A549 (cell line): Measurements from ENCODE around the gene TOGARAM2. TPM values are rescaled to one million over a fixed set of nuclear protein-coding genes. Genes with fewer than 3 reads are reported as not detected.

Experiments
- ATAC-seq, 2 experiments: fragments of 200-7000 bp in 1 of 2; fragments of >200 bp in 1 of 2; cut with Nextera tagmentation in 1 of 2; cut with Tn5 transposase in 1 of 2; 3 replicates each; pipeline versions ENCODE4 v1.8.0 to v1.9.1; 2018 to 2020; ENCODE audit warnings: mild to moderate bottlenecking in 1 of 2, moderate library complexity in 1 of 2
- CTCF ChIA-PET: fragments of 300-600 bp; sonication (Branson Sonifier 250); formaldehyde crosslinking; extraction: SDS; loops from one replicate; lab custom pipeline; 2021; ENCODE audit warnings: antibody characterized with exemption, inconsistent platforms; lab: Yijun Ruan, JAX
- POLR2A ChIA-PET: fragments of 350-600 bp; formaldehyde crosslinking; extraction: SDS; loops from one replicate; lab custom pipeline; 2021; ENCODE audit warnings: antibody characterized with exemption, inconsistent platforms; lab: Yijun Ruan, JAX
- DNase-seq, 2 experiments: peaks; one replicate each; pipeline versions ENCODE4 v3.0.0 to v3.0.0-alpha.2; 2011 to 2016; ENCODE audit warnings: low read depth in 1 of 2, low spot score in 1 of 2
- FAIRE-seq: peaks from 2 replicates; lab custom pipeline; 2011; peaks lifted over from hg19 to GRCh38; lab: Jason Lieb, UNC
- H3K27ac ChIP-seq, 2 experiments: fragments of >200 bp; sonication (Bioruptor Twin); formaldehyde crosslinking; 3 replicates each; pipeline ENCODE4 v1.5.1; 2016 to 2017
- H3K4me1 ChIP-seq: fragments of >200 bp; sonication (Bioruptor Twin); formaldehyde crosslinking; 3 replicates; pipeline ENCODE4 v1.6.1; 2016
- H3K4me2 ChIP-seq: fragments of >200 bp; sonication (Bioruptor Twin); formaldehyde crosslinking; 3 replicates; pipeline ENCODE4 v1.6.1; 2016
- H3K4me3 ChIP-seq: fragments of >200 bp; sonication (Bioruptor Twin); formaldehyde crosslinking; 3 replicates; pipeline ENCODE4 v1.5.1; 2016
- H3K9me3 ChIP-seq: fragments of >200 bp; sonication (Bioruptor Twin); formaldehyde crosslinking; 3 replicates; pipeline ENCODE4 v1.6.1; 2016
- ATOH8 ChIP-seq: fragments of 250-450 bp; sonication (Bioruptor Pico); IDR thresholded peaks from 2 replicates; pipeline ENCODE4 v1.5.0; 2020; ENCODE audit warnings: low read depth, mild to moderate bottlenecking, moderate library complexity
- CBX2 ChIP-seq: fragments of 200-600 bp; sonication (generic); IDR thresholded peaks from 2 replicates; pipeline ENCODE4 v1.6.1; 2016; ENCODE audit warnings: low read depth, mild to moderate bottlenecking, borderline replicate concordance
- EHMT2 ChIP-seq: fragments of 200-600 bp; sonication (generic); IDR thresholded peaks from 2 replicates; pipeline ENCODE4 v1.6.1; 2016; ENCODE audit warnings: antibody characterized with exemption, low read depth, mild to moderate bottlenecking, moderate library complexity
- EP300 ChIP-seq, 2 experiments: fragments of >200 bp; sonication (Bioruptor Twin); formaldehyde crosslinking; IDR thresholded peaks; 2 replicates in 1 of 2; 3 replicates in 1 of 2; pipeline ENCODE4 v1.6.1; 2016 to 2017
- FOSB ChIP-seq: fragments of 250-450 bp; sonication (Bioruptor Pico); IDR thresholded peaks from 2 replicates; pipeline ENCODE4 v1.5.0; 2020; ENCODE audit warnings: mild to moderate bottlenecking, moderate library complexity
- HMGXB4 ChIP-seq: fragments of 250-450 bp; sonication (Bioruptor Pico); IDR thresholded peaks from 2 replicates; pipeline ENCODE4 v1.5.0; 2021; ENCODE audit warnings: mild to moderate bottlenecking, moderate library complexity, borderline replicate concordance
- HOXB5 ChIP-seq: fragments of 250-450 bp; sonication (Bioruptor Pico); IDR thresholded peaks from 2 replicates; pipeline ENCODE4 v1.5.0; 2020; ENCODE audit warnings: mild to moderate bottlenecking, moderate library complexity
- KDM1A ChIP-seq: fragments of 200-600 bp; sonication (generic); IDR thresholded peaks from 2 replicates; pipeline ENCODE4 v1.6.1; 2016; ENCODE audit warnings: low read depth, mild to moderate bottlenecking
- KDM5A ChIP-seq: fragments of 200-600 bp; sonication (generic); IDR thresholded peaks from 2 replicates; pipeline ENCODE4 v1.6.1; 2016; ENCODE audit warnings: antibody characterized with exemption, mild to moderate bottlenecking
- MAZ ChIP-seq: fragments of 150-350 bp; IDR thresholded peaks from 2 replicates; pipeline ENCODE4 v1.6.1; 2014; ENCODE audit warnings: antibody characterized with exemption, low read depth, low read length, borderline replicate concordance
- NPAS2 ChIP-seq: fragments of 250-450 bp; sonication (Bioruptor Pico); IDR thresholded peaks from 2 replicates; pipeline ENCODE4 v1.8.0; 2022; ENCODE audit warnings: mild to moderate bottlenecking, moderate library complexity, borderline replicate concordance
- POLR2AphosphoS2 ChIP-seq: conservative IDR thresholded peaks from 2 replicates; pipeline ENCODE4 v1.6.1; 2012; ENCODE audit warnings: low read length, improper control_type of control experiment, inconsistent platforms
- RFX5 ChIP-seq: fragments of 450-650 bp; IDR thresholded peaks from 2 replicates; pipeline ENCODE4 v1.7.1; 2014; ENCODE audit warnings: antibody characterized with exemption, mild to moderate bottlenecking, moderate library complexity
- RNF2 ChIP-seq: fragments of 200-600 bp; sonication (generic); IDR thresholded peaks from 2 replicates; pipeline ENCODE4 v1.6.1; 2016; ENCODE audit warnings: low read depth, mild to moderate bottlenecking, antibody characterized with exemption, moderate library complexity, borderline replicate concordance
- SMC3 ChIP-seq: fragments of >200 bp; sonication (Bioruptor Twin); formaldehyde crosslinking; IDR thresholded peaks from 3 replicates; pipeline ENCODE4 v1.6.1; 2018; ENCODE audit warnings: inconsistent platforms
- SREBF2 ChIP-seq: fragments of 450-650 bp; IDR thresholded peaks from 2 replicates; pipeline ENCODE4 v1.6.1; 2014; ENCODE audit warnings: mild to moderate bottlenecking, moderate library complexity
- USF2 ChIP-seq: fragments of 450-650 bp; IDR thresholded peaks from 2 replicates; pipeline ENCODE4 v1.6.1; 2014; ENCODE audit warnings: antibody characterized with exemption
- WGBS: methylation state at CpG from one replicate; pipeline ENCODE4 v1.1.6; 2017; ENCODE audit errors: missing lambda C conversion rate; 5-methylcytosine and 5-hydroxymethylcytosine counted together
- polyA plus RNA-seq, 4 experiments: library from polyadenylated mRNA; depleted of rRNA in 3 of 4; stranded (reverse); fragments of >200 nt; fragmentation: RNase III in 1 of 4; extraction: RNeasy Plus Mini Kit Qiagen cat#74134 plus additional on column Dnase treatment in 1 of 4; gene quantifications; 2 replicates in 3 of 4; 3 replicates in 1 of 4; pipeline ENCODE4 v1.2.3, GENCODE V29; 2011 to 2017
- TF ChIP-seq, protein P1 (sequence below): IDR thresholded peaks from 2 replicates; pipeline ENCODE4 v1.6.1; 2012
- TF ChIP-seq, protein P2 (sequence below): fragments of 200-600 bp; sonication (generic); IDR thresholded peaks from 2 replicates; pipeline ENCODE4 v1.6.1; 2016; ENCODE audit warnings: antibody characterized with exemption, mild to moderate bottlenecking, moderate library complexity
- TF ChIP-seq, protein P3 (sequence below): fragments of >200 bp; sonication (Bioruptor Twin); formaldehyde crosslinking; IDR thresholded peaks from 3 replicates; pipeline ENCODE4 v1.5.1; 2016
- TF ChIP-seq, protein P4 (sequence below): fragments of 150-350 bp; IDR thresholded peaks from 2 replicates; pipeline ENCODE4 v1.6.1; 2014; ENCODE audit warnings: low read depth, mild to moderate bottlenecking, low read length

The TOGARAM2 gene
- polyA plus RNA-seq, 2 of the 4 experiments (the other 2 are of a cell fraction), result 0.14 to 0.35 TPM

GRCh38 chr2:29006092-29006979 is 25.2 kb downstream of the TOGARAM2 start:
- ATAC-seq (no peak), DNase-seq (no peak), FAIRE-seq (no peak)
- H3K9me3 ChIP-seq, result no peaks in the 10 kb centered on the region
- no peak overlapping the region for H3K4me3 ChIP-seq
- ChIA-PET CTCF (no interaction called here), POLR2A (no interaction called here)
- TF ChIP-seq SMC3, result no peak
- no peak for TF ChIP-seq KDM5A
- TF ChIP-seq NPAS2 (CRISPR knock-in tag), result no peak
- TF ChIP-seq FOSB (CRISPR knock-in tag), result no peak
- no peak for TF ChIP-seq HMGXB4 (CRISPR knock-in tag)
- TF ChIP-seq EP300 (IDR thresholded peaks at IDR 0.05), result no peak
- no peak for TF ChIP-seq POLR2AphosphoS2
- TF ChIP-seq, protein P1, sequence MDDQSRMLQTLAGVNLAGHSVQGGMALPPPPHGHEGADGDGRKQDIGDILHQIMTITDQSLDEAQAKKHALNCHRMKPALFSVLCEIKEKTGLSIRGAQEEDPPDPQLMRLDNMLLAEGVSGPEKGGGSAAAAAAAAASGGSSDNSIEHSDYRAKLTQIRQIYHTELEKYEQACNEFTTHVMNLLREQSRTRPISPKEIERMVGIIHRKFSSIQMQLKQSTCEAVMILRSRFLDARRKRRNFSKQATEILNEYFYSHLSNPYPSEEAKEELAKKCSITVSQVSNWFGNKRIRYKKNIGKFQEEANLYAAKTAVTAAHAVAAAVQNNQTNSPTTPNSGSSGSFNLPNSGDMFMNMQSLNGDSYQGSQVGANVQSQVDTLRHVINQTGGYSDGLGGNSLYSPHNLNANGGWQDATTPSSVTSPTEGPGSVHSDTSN, result no peak
- TF ChIP-seq RNF2, result no peak
- no peak for TF ChIP-seq USF2
- H3K27ac ChIP-seq, result no peak overlapping the region
- 53% methylated on average over 12 of the region's 12 CpGs for WGBS
- H3K4me1 ChIP-seq, result no peaks in the 10 kb centered on the region
- no peak overlapping the region for H3K4me2 ChIP-seq

- Histone ChIP-seq H3K4me1 (no peaks in the 10 kb centered on the region), H3K4me3 (no peak overlapping the region), H3K9me3 (no peaks in the 10 kb centered on the region), H3K27ac (no peak overlapping the region), H3K4me2 (no peak overlapping the region)
- POLR2A ChIA-PET, result no interaction called here
- ATAC-seq (no peak), DNase-seq (no peak), FAIRE-seq (no peak)
- WGBS, result 50% methylated on average over 2 of the region's 2 CpGs
- CTCF ChIA-PET, result no interaction called here
- TF ChIP-seq HOXB5 (CRISPR knock-in tag) (no peak), KDM1A (no peak), HMGXB4 (CRISPR knock-in tag) (no peak), SREBF2 (no peak), MAZ (no peak), CBX2 (no peak), EHMT2 (no peak), RFX5 (no peak), ATOH8 (CRISPR knock-in tag) (no peak), NPAS2 (CRISPR knock-in tag) (no peak)
- TF ChIP-seq, protein P2, sequence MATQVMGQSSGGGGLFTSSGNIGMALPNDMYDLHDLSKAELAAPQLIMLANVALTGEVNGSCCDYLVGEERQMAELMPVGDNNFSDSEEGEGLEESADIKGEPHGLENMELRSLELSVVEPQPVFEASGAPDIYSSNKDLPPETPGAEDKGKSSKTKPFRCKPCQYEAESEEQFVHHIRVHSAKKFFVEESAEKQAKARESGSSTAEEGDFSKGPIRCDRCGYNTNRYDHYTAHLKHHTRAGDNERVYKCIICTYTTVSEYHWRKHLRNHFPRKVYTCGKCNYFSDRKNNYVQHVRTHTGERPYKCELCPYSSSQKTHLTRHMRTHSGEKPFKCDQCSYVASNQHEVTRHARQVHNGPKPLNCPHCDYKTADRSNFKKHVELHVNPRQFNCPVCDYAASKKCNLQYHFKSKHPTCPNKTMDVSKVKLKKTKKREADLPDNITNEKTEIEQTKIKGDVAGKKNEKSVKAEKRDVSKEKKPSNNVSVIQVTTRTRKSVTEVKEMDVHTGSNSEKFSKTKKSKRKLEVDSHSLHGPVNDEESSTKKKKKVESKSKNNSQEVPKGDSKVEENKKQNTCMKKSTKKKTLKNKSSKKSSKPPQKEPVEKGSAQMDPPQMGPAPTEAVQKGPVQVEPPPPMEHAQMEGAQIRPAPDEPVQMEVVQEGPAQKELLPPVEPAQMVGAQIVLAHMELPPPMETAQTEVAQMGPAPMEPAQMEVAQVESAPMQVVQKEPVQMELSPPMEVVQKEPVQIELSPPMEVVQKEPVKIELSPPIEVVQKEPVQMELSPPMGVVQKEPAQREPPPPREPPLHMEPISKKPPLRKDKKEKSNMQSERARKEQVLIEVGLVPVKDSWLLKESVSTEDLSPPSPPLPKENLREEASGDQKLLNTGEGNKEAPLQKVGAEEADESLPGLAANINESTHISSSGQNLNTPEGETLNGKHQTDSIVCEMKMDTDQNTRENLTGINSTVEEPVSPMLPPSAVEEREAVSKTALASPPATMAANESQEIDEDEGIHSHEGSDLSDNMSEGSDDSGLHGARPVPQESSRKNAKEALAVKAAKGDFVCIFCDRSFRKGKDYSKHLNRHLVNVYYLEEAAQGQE, result no peak
- TF ChIP-seq, protein P3, sequence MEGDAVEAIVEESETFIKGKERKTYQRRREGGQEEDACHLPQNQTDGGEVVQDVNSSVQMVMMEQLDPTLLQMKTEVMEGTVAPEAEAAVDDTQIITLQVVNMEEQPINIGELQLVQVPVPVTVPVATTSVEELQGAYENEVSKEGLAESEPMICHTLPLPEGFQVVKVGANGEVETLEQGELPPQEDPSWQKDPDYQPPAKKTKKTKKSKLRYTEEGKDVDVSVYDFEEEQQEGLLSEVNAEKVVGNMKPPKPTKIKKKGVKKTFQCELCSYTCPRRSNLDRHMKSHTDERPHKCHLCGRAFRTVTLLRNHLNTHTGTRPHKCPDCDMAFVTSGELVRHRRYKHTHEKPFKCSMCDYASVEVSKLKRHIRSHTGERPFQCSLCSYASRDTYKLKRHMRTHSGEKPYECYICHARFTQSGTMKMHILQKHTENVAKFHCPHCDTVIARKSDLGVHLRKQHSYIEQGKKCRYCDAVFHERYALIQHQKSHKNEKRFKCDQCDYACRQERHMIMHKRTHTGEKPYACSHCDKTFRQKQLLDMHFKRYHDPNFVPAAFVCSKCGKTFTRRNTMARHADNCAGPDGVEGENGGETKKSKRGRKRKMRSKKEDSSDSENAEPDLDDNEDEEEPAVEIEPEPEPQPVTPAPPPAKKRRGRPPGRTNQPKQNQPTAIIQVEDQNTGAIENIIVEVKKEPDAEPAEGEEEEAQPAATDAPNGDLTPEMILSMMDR, result no peak
- TF ChIP-seq, protein P4, sequence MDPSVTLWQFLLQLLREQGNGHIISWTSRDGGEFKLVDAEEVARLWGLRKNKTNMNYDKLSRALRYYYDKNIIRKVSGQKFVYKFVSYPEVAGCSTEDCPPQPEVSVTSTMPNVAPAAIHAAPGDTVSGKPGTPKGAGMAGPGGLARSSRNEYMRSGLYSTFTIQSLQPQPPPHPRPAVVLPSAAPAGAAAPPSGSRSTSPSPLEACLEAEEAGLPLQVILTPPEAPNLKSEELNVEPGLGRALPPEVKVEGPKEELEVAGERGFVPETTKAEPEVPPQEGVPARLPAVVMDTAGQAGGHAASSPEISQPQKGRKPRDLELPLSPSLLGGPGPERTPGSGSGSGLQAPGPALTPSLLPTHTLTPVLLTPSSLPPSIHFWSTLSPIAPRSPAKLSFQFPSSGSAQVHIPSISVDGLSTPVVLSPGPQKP, result no peak
Measured at GRCh38 chr2:29006980-29007301, 25.8 kb downstream of the TOGARAM2 start.
